Activated naive CD8-positive, alpha-beta T cell treated with anti-CD3 and anti-CD28 coated beads for 36 hours (primary cell): Measurements from ENCODE around the gene MTURN. TPM values are rescaled to one million over a fixed set of nuclear protein-coding genes. Genes with fewer than 3 reads are reported as not detected.
"Not testable (repeated sequence)": the region's sequence is repeated elsewhere in the genome, so short reads cannot be mapped to it uniquely, and the experiment has no call there.

ENCODE experiments used
- DNase-seq: peaks from one replicate; pipeline ENCODE4 v3.0.0; 2021
- H3K27ac Mint-ChIP-seq: one replicate; pipeline ENCODE4 v1.8.0; 2022; ENCODE audit warnings: mild to moderate bottlenecking, moderate library complexity, mixed read lengths
- H3K27me3 Mint-ChIP-seq: one replicate; pipeline ENCODE4 v1.8.0; 2022; ENCODE audit warnings: mild to moderate bottlenecking, mixed read lengths
- H3K36me3 Mint-ChIP-seq: one replicate; pipeline ENCODE4 v1.8.0; 2021; ENCODE audit warnings: mild to moderate bottlenecking, mixed read lengths
- H3K4me1 Mint-ChIP-seq: one replicate; pipeline ENCODE4 v1.8.0; 2021; ENCODE audit warnings: mixed read lengths
- H3K4me3 Mint-ChIP-seq: one replicate; pipeline ENCODE4 v1.8.0; 2022; ENCODE audit warnings: mild to moderate bottlenecking, moderate library complexity, mixed read lengths
- H3K9me3 Mint-ChIP-seq: one replicate; pipeline ENCODE4 v1.8.0; 2022; ENCODE audit warnings: mixed read lengths
- total RNA-seq, 2 experiments: library from RNA; stranded (reverse); gene quantifications; one replicate each; pipeline ENCODE4 v1.2.3, GENCODE V29; 2021

MTURN gene
- total RNA-seq = 1 to 10 TPM; 2.2 to 2.3 TPM

DNA sequence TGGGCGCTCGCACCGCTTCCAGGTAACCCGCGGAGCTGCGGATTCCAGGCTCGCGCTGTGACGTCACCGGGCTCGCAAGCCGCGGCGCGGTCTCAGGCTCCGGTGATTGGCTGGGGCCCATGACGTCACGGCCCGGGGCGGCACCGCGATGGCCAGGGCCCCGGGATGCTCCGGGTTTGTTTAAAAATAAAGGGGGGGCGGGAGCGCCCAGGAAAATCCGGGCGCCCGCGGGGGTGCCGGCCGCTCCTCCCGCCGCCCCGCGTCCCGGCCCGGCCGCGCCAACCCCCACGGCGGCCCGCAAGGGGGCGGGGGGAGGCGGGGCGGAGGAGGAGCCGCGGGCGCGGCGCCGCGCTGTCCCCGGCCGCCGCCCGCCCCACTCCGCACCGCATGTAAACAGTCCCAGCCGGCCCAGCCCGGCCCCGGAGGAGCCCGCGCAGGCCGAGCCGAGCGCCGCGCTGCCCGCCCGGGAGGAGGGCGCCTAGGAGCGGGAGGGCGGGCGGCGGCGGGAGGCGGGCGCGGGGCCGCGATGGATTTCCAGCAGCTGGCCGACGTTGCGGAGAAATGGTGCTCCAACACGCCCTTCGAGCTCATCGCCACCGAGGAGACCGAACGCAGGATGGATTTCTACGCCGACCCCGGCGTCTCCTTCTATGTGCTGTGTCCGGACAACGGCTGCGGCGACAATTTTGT lies at the start of gene MTURN:
Gene MTURN (plus strand): TSS at position 376 of the 690 bp plus-strand sequence. CDS start 151 bp downstream, at position 527.
- Mint-ChIP-seq H3K27ac (peak within 1 kb of the TSS; percentile 69), H3K9me3 (no peaks in the 10 kb centered on the region), H3K27me3 (peaks cover 9% of the 10 kb centered on the region), H3K36me3 (no peaks in the 10 kb centered on the region), H3K4me1 (peaks cover 4% of the 10 kb centered on the region), H3K4me3 (peak within 1 kb of the TSS; percentile 83)
- DNase-seq = peak; percentile 88

GRCh38 chr7:30086529-30086928 lies 48.3 kb upstream of the MTURN start:
- Mint-ChIP-seq H3K36me3 (no peaks in the 10 kb centered on the region), H3K4me1 (peaks cover 2% of the 10 kb centered on the region), H3K27ac (no peak overlapping the region), H3K4me3 (no peak overlapping the region), H3K27me3 (no peaks in the 10 kb centered on the region), H3K9me3 (no peaks in the 10 kb centered on the region)
- no peak for DNase-seq

- H3K27ac Mint-ChIP-seq = no peak overlapping the region
- no peaks in the 10 kb centered on the region for H3K27me3 Mint-ChIP-seq
- DNase-seq = no peak
- no peaks in the 10 kb centered on the region for H3K36me3 Mint-ChIP-seq
- peaks cover 2% of the 10 kb centered on the region for H3K4me1 Mint-ChIP-seq
- no peaks in the 10 kb centered on the region for H3K9me3 Mint-ChIP-seq
- H3K4me3 Mint-ChIP-seq = no peak overlapping the region
Measured at GRCh38 chr7:30087371-30087770, 47.4 kb upstream of the MTURN start.

DNA sequence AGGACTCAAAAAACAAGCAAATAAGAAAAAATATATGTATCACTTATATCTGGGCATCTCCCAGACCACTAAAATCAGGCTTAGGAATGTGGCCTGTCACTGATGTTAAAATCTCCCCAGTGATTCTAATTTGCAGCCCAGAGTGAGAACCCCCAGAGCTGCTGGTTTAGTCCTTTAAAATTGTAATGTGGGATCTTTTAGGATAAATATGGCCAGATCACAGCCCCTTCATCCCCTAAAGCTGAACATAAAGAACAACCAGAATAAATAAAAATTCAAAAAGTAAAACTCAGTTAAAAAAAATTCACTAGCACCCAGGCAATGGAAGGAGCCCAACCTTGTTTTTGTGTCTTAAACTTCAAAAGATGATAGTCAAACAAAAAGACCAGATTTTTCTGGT lies 46.4 kb upstream of the MTURN start:
- H3K4me3 Mint-ChIP-seq = no peak overlapping the region
- no peaks in the 10 kb centered on the region for H3K36me3 Mint-ChIP-seq
- H3K27ac Mint-ChIP-seq = no peak overlapping the region
- no peaks in the 10 kb centered on the region for H3K27me3 Mint-ChIP-seq
- H3K9me3 Mint-ChIP-seq = no peaks in the 10 kb centered on the region
- H3K4me1 Mint-ChIP-seq = peaks cover 2% of the 10 kb centered on the region
- no peak for DNase-seq

GRCh38 chr7:30090111-30090510 lies 44.7 kb upstream of the MTURN start:
- no peaks in the 10 kb centered on the region for H3K9me3 Mint-ChIP-seq
- no peak overlapping the region for H3K4me3 Mint-ChIP-seq
- no peaks in the 10 kb centered on the region for H3K27me3 Mint-ChIP-seq
- peaks cover 2% of the 10 kb centered on the region for H3K36me3 Mint-ChIP-seq
- no peak overlapping the region for H3K27ac Mint-ChIP-seq
- DNase-seq = no peak
- H3K4me1 Mint-ChIP-seq = no peaks in the 10 kb centered on the region

- Mint-ChIP-seq H3K36me3 (peaks cover 8% of the 10 kb centered on the region), H3K4me3 (no peak overlapping the region), H3K4me1 (no peaks in the 10 kb centered on the region), H3K27ac (no peak overlapping the region), H3K9me3 (no peaks in the 10 kb centered on the region), H3K27me3 (no peaks in the 10 kb centered on the region)
- no peak for DNase-seq
Measured at GRCh38 chr7:30091491-30091912, 43.3 kb upstream of the MTURN start.

GRCh38 chr7:30091987-30092386 lies 42.8 kb upstream of the MTURN start:
- Mint-ChIP-seq H3K4me1 (no peaks in the 10 kb centered on the region), H3K4me3 (no peak overlapping the region), H3K27ac (no peak overlapping the region), H3K36me3 (peaks cover 8% of the 10 kb centered on the region), H3K27me3 (no peaks in the 10 kb centered on the region), H3K9me3 (no peaks in the 10 kb centered on the region)
- no peak for DNase-seq

DNA sequence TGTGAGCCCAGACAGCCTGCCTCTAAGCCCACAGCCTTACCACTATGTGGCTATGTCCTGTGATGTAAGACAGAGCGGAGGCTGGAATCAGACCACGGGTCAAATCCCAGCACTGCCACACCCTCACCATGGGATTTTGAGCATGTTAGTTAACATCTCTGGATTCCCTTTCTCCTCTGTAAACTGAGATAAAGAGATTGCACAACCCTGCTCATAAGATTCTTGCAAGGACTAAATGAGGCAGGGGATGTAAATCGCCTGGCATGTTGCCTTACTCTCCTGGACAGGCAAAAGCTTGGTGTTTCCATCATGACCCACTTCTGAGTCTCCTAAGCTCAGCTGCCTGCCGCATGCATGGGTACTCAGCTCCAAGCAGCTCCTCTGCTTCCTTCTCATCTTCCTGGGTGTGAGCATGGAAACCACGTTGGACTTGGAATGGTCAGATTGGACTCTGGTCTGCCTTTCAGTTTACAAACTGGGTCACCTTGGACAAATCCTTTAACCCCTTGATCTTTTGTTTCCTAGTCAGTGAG lies 41.3 kb upstream of the MTURN start:
- DNase-seq = no peak
- H3K4me3 Mint-ChIP-seq = no peak overlapping the region
- H3K4me1 Mint-ChIP-seq = no peaks in the 10 kb centered on the region
- no peaks in the 10 kb centered on the region for H3K27me3 Mint-ChIP-seq
- H3K36me3 Mint-ChIP-seq = peaks cover 17% of the 10 kb centered on the region
- peaks cover 4% of the 10 kb centered on the region for H3K9me3 Mint-ChIP-seq
- no peak overlapping the region for H3K27ac Mint-ChIP-seq

DNA sequence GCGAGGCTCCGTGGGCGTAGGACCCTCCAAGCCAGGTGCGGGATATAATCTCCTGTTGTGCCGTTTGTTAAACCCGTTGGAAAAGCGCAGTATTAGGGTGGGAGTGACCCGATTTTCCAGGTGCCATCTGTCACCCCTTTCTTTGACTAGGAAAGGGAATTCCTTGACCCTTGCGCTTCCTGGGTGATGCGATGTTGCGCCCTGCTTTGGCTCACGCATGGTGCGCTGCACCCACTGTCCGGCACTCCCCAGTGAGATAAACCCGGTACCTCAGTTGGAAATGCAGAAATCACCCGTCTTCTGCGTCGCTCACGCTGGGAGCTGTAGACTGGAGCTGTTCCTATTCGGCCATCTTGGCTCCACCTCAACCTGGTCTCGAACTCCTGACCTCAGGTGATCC lies 36.2 kb upstream of the MTURN start:
- not testable (repeated sequence) for DNase-seq, H3K27me3 Mint-ChIP-seq, H3K4me3 Mint-ChIP-seq, H3K27ac Mint-ChIP-seq, H3K4me1 Mint-ChIP-seq, H3K9me3 Mint-ChIP-seq
- H3K36me3 Mint-ChIP-seq = peaks cover 21% of the 10 kb centered on the region

DNA sequence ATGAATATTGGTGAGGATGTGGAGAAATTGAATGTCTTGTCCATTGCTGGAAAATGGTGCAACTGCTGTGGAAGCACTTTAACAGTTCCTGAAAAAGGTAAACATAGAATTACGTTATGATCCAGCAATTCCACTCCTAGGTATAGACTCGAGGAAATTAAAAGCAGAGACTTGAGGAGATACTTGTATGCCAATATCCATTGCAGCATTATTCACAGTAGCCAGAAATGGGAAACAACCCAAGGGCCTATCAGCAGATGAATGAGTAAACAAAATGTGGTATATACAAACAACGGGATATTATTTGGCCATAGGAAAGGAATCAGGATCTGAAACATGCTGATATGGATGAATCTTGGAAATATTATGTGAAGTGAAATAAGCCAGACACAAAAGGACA lies 32.5 kb upstream of the MTURN start:
- Mint-ChIP-seq H3K9me3 (peaks cover 4% of the 10 kb centered on the region), H3K4me1 (no peaks in the 10 kb centered on the region), H3K36me3 (peaks cover 10% of the 10 kb centered on the region), H3K27ac (no peak overlapping the region), H3K27me3 (no peaks in the 10 kb centered on the region), H3K4me3 (no peak overlapping the region)
- no peak for DNase-seq

- H3K27me3 Mint-ChIP-seq = no peaks in the 10 kb centered on the region
- H3K27ac Mint-ChIP-seq = no peak overlapping the region
- DNase-seq = no peak
- H3K4me1 Mint-ChIP-seq = no peaks in the 10 kb centered on the region
- peaks cover 2% of the 10 kb centered on the region for H3K36me3 Mint-ChIP-seq
- H3K9me3 Mint-ChIP-seq = peaks cover 2% of the 10 kb centered on the region
- no peak overlapping the region for H3K4me3 Mint-ChIP-seq
Measured at GRCh38 chr7:30104157-30104556, 30.6 kb upstream of the MTURN start.

- Mint-ChIP-seq H3K9me3 (peaks cover 16% of the 10 kb centered on the region), H3K4me1 (no peaks in the 10 kb centered on the region), H3K27ac (no peak overlapping the region), H3K4me3 (no peak overlapping the region), H3K36me3 (peaks cover 12% of the 10 kb centered on the region), H3K27me3 (no peaks in the 10 kb centered on the region)
- no peak for DNase-seq
Measured at GRCh38 chr7:30112103-30112713, 22.6 kb upstream of the MTURN start.

DNA sequence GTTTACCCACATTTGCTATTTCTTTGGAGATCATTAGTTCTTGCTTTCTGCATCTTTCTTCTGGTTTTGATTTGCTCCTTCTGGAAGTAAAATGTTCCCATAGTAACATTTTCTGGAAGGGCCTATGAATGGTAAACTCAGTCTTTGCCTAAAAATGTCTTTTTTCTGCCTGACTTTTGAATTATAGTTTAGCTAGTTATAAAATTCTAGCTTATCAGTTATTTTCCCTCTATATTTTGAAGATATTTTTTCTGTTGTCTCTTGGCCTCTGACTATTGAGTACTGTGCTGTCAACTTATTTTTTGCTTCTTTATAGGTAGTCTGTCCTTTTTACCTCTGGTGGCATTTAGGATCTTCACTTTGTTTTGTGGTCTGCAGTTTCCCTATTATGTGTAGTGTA lies 21.6 kb upstream of the MTURN start:
- no peak overlapping the region for H3K4me3 Mint-ChIP-seq
- H3K4me1 Mint-ChIP-seq = no peaks in the 10 kb centered on the region
- H3K27ac Mint-ChIP-seq = no peak overlapping the region
- DNase-seq = no peak
- peaks cover 12% of the 10 kb centered on the region for H3K36me3 Mint-ChIP-seq
- no peaks in the 10 kb centered on the region for H3K27me3 Mint-ChIP-seq
- H3K9me3 Mint-ChIP-seq = peaks cover 16% of the 10 kb centered on the region

- Mint-ChIP-seq H3K27ac (no peak overlapping the region), H3K9me3 (peaks cover 13% of the 10 kb centered on the region), H3K36me3 (peaks cover 12% of the 10 kb centered on the region), H3K4me1 (no peaks in the 10 kb centered on the region), H3K4me3 (no peak overlapping the region), H3K27me3 (no peaks in the 10 kb centered on the region)
- no peak for DNase-seq
Measured at GRCh38 chr7:30114536-30115238, 20.1 kb upstream of the MTURN start.

- Mint-ChIP-seq H3K4me1 (no peaks in the 10 kb centered on the region), H3K36me3 (peaks cover 10% of the 10 kb centered on the region), H3K27ac (no peak overlapping the region), H3K27me3 (no peaks in the 10 kb centered on the region), H3K9me3 (peaks cover 12% of the 10 kb centered on the region), H3K4me3 (no peak overlapping the region)
- DNase-seq = no peak
Measured at GRCh38 chr7:30115709-30116297, 19.0 kb upstream of the MTURN start.
